Measurements from ENCODE around the gene CLNK.

CLNK gene

GRCh38 chr4:10640561-10641201, 43.9 kb downstream of the CLNK start:
- Histone ChIP-seq H3K27ac (ENCODE audit: low read depth, low read length) (no peak overlapping the region), H4K20me1 (ENCODE audit: control insufficient read depth, insufficient read depth, low read depth, low read length) (no peaks in the 10 kb centered on the region), H3K36me3 (ENCODE audit: control insufficient read depth, low read length) (no peaks in the 10 kb centered on the region), H3K4me1 (ENCODE audit: control insufficient read depth, low read length) (no peaks in the 10 kb centered on the region), H3K4me2 (ENCODE audit: low read length) (no peak overlapping the region), H3F3A (ENCODE audit: control insufficient read depth, insufficient read depth) (no peaks in the 10 kb centered on the region), H3K27me3 (ENCODE audit: control insufficient read depth, low read length) (no peaks in the 10 kb centered on the region), H3K79me2 (ENCODE audit: control insufficient read depth, low read length) (no peaks in the 10 kb centered on the region), H3K4me3 (ENCODE audit: low read length) (no peak overlapping the region), H3K9me2 (replicated peaks; ENCODE audit: control insufficient read depth, low read length) (no peaks in the 10 kb centered on the region), H3K9me3 (ENCODE audit: control insufficient read depth, insufficient read depth, low read length) (no peaks in the 10 kb centered on the region; the same call in 1 of the 2 replicates)
- TF ChIP-seq CTCF (IDR thresholded peaks at IDR 0.05; ENCODE audit: low read depth, low read length, poor library complexity, severe bottlenecking) (no peak), EZH2phosphoT487 (IDR thresholded peaks at IDR 0.05; ENCODE audit: borderline replicate concordance, low read length) (no peak)

GRCh38 chr4:10639664-10640063, 44.9 kb downstream of the CLNK start:
- Histone ChIP-seq H3K27me3 (ENCODE audit: control insufficient read depth, low read length) (no peaks in the 10 kb centered on the region), H3K9me3 (ENCODE audit: control insufficient read depth, insufficient read depth, low read length) (no peaks in the 10 kb centered on the region; the same call in 1 of the 2 replicates), H3K27ac (ENCODE audit: low read depth, low read length) (no peak overlapping the region), H4K20me1 (ENCODE audit: control insufficient read depth, insufficient read depth, low read depth, low read length) (no peaks in the 10 kb centered on the region), H3K4me1 (ENCODE audit: control insufficient read depth, low read length) (no peaks in the 10 kb centered on the region), H3K4me2 (ENCODE audit: low read length) (no peak overlapping the region), H3F3A (ENCODE audit: control insufficient read depth, insufficient read depth) (no peaks in the 10 kb centered on the region), H3K36me3 (ENCODE audit: control insufficient read depth, low read length) (no peaks in the 10 kb centered on the region), H3K79me2 (ENCODE audit: control insufficient read depth, low read length) (no peaks in the 10 kb centered on the region), H3K9me2 (replicated peaks; ENCODE audit: control insufficient read depth, low read length) (no peaks in the 10 kb centered on the region), H3K4me3 (ENCODE audit: low read length) (no peak overlapping the region)
- no peak for TF ChIP-seq CTCF (IDR thresholded peaks at IDR 0.05; ENCODE audit: low read depth, low read length, poor library complexity, severe bottlenecking)
- no peak for TF ChIP-seq EZH2phosphoT487 (IDR thresholded peaks at IDR 0.05; ENCODE audit: borderline replicate concordance, low read length)

DNA sequence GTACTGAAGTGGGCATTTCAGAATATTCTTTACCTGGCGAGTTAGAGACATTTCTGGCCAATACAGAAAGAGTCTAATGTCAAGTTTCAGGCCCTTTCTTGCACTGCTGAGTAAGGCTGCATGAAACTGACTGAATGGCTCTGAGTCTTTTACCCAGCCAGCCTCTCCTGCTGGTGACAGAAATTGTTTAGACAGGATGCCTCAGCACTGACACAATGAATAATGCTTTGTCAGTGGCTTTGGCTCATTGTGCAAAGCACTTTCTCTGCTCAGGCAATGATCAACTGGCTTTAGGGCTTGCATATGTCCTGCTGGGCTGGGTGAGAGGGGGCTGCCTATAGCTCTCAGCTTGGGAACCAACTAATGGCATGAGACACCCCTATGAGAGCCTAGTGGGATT, 45.5 kb downstream of the CLNK start:
- Histone ChIP-seq H3K4me3 (ENCODE audit: low read length) (no peak overlapping the region), H3F3A (ENCODE audit: control insufficient read depth, insufficient read depth) (no peaks in the 10 kb centered on the region), H3K79me2 (ENCODE audit: control insufficient read depth, low read length) (no peaks in the 10 kb centered on the region), H4K20me1 (ENCODE audit: control insufficient read depth, insufficient read depth, low read depth, low read length) (no peaks in the 10 kb centered on the region), H3K4me2 (ENCODE audit: low read length) (no peak overlapping the region), H3K4me1 (ENCODE audit: control insufficient read depth, low read length) (no peaks in the 10 kb centered on the region), H3K27ac (ENCODE audit: low read depth, low read length) (no peak overlapping the region), H3K9me3 (ENCODE audit: control insufficient read depth, insufficient read depth, low read length) (no peaks in the 10 kb centered on the region; the same call in 1 of the 2 replicates), H3K27me3 (ENCODE audit: control insufficient read depth, low read length) (no peaks in the 10 kb centered on the region), H3K36me3 (ENCODE audit: control insufficient read depth, low read length) (no peaks in the 10 kb centered on the region), H3K9me2 (replicated peaks; ENCODE audit: control insufficient read depth, low read length) (no peaks in the 10 kb centered on the region)
- no peak for TF ChIP-seq CTCF (IDR thresholded peaks at IDR 0.05; ENCODE audit: low read depth, low read length, poor library complexity, severe bottlenecking)
- no peak for TF ChIP-seq EZH2phosphoT487 (IDR thresholded peaks at IDR 0.05; ENCODE audit: borderline replicate concordance, low read length)

Data from DOHH2 (cell line).